Nephron progenitor cell (in vitro differentiated cells): ENCODE data around the gene TFEB.

Source experiments
- DNase-seq: peaks from one replicate; pipeline ENCODE4 v3.0.0; 2021
- H3K27ac Mint-ChIP-seq: 2 replicates; pipeline ENCODE4 v1.8.0; 2021; ENCODE audit warnings: mild to moderate bottlenecking, moderate library complexity, mixed read lengths
- H3K27me3 Mint-ChIP-seq: 2 replicates; pipeline ENCODE4 v1.8.0; 2021; ENCODE audit warnings: mild to moderate bottlenecking, low read depth, mixed read lengths; ENCODE audit not compliant: poor library complexity
- H3K36me3 Mint-ChIP-seq: 2 replicates; pipeline ENCODE4 v1.8.0; 2021; ENCODE audit warnings: low read depth, mixed read lengths
- H3K4me1 Mint-ChIP-seq: 2 replicates; pipeline ENCODE4 v1.8.0; 2021; ENCODE audit warnings: mixed read lengths
- H3K4me3 Mint-ChIP-seq: 2 replicates; pipeline ENCODE4 v1.8.0; 2021; ENCODE audit warnings: mild to moderate bottlenecking, moderate library complexity, mixed read lengths
- H3K9me3 Mint-ChIP-seq: 2 replicates; pipeline ENCODE4 v1.8.0; 2021; ENCODE audit warnings: mild to moderate bottlenecking, moderate library complexity, mixed read lengths
- CTCF ChIP-seq: fragments of 200-600 bp; sonication (generic); IDR thresholded peaks from 2 replicates; pipeline ENCODE4 v1.5.0; 2021; ENCODE audit warnings: antibody characterized with exemption

Gene TFEB

GRCh38 chr6:41694815-41695526, 40.4 kb downstream of the TFEB start:
- TF ChIP-seq CTCF = no peak
- Mint-ChIP-seq H3K9me3 (no peaks in the 10 kb centered on the region), H3K27ac (no peak overlapping the region), H3K4me1 (peaks cover 26% of the 10 kb centered on the region), H3K27me3 (peaks cover 19% of the 10 kb centered on the region), H3K36me3 (no peaks in the 10 kb centered on the region), H3K4me3 (no peak overlapping the region)
- no peak for DNase-seq

GRCh38 chr6:41693281-41694240, 41.8 kb downstream of the TFEB start:
- no peak for TF ChIP-seq CTCF
- no peak overlapping the region for H3K4me3 Mint-ChIP-seq
- H3K36me3 Mint-ChIP-seq = no peaks in the 10 kb centered on the region
- H3K9me3 Mint-ChIP-seq = no peaks in the 10 kb centered on the region
- peaks cover 27% of the 10 kb centered on the region for H3K27me3 Mint-ChIP-seq
- H3K27ac Mint-ChIP-seq = no peak overlapping the region
- no peak for DNase-seq
- peaks cover 12% of the 10 kb centered on the region for H3K4me1 Mint-ChIP-seq

DNA sequence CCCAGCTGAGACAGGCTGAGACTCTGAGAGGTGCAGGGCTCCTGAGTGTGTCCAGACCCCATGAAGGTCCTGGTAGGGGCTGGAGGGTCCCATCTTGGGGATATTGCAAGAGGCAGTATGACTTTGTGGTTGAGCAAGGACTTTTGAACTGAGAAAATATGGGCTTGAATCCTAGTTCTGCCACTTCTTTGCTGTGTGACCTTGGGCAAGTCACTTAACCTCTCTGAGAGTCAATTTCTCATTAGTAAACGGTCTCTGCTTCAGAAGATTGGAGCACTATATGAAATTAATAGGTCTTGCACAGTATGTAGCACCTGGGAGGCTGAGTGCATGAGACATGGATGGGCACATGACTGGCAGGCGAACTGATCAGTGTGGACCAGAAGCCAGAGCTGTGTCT, 42.7 kb downstream of the TFEB start:
- no peak for TF ChIP-seq CTCF
- H3K4me3 Mint-ChIP-seq = no peak overlapping the region
- H3K27ac Mint-ChIP-seq = no peak overlapping the region
- H3K36me3 Mint-ChIP-seq = no peaks in the 10 kb centered on the region
- no peak for DNase-seq
- peaks cover 32% of the 10 kb centered on the region for H3K27me3 Mint-ChIP-seq
- H3K9me3 Mint-ChIP-seq = no peaks in the 10 kb centered on the region
- peaks cover 8% of the 10 kb centered on the region for H3K4me1 Mint-ChIP-seq

DNA sequence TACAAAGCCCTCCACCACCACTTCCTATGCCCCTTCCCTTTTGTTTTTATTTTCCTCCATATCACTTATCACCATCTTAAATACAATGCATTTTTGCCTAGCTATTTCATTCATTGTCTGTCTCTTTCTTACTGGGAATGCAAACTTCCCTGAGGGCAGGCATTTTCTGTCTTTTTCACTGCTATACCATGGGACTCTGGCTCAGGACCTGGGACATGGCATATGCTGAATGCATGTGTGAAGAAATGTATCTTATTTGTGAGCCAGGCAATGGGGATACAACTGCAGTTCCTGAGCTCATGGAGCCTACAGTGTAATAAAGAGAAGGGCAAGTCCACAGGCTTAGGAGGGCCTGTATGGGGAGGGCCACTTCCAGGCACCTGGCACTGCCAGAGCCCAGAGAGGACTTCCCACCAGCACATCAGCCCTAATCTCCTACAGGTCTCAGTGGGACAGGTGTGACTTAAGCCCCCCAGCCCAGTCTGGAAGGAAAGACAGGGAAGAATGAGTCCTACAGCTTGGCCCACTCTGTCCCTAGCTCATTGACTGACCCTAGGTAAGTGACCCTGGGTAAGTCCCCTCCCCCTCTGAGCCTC, 43.2 kb downstream of the TFEB start:
- no peak for TF ChIP-seq CTCF
- DNase-seq = no peak
- H3K27me3 Mint-ChIP-seq = peaks cover 38% of the 10 kb centered on the region
- peaks cover 10% of the 10 kb centered on the region for H3K4me1 Mint-ChIP-seq
- H3K4me3 Mint-ChIP-seq = no peak overlapping the region
- no peaks in the 10 kb centered on the region for H3K36me3 Mint-ChIP-seq
- no peak overlapping the region for H3K27ac Mint-ChIP-seq
- H3K9me3 Mint-ChIP-seq = no peaks in the 10 kb centered on the region

GRCh38 chr6:41691426-41692079, 43.9 kb downstream of the TFEB start:
- Mint-ChIP-seq H3K4me1 (peaks cover 15% of the 10 kb centered on the region), H3K9me3 (no peaks in the 10 kb centered on the region), H3K27me3 (peaks cover 42% of the 10 kb centered on the region), H3K36me3 (no peaks in the 10 kb centered on the region), H3K27ac (no peak overlapping the region), H3K4me3 (no peak overlapping the region)
- no peak for DNase-seq
- no peak for TF ChIP-seq CTCF
